ENCODE data around the gene MED26.

DNA sequence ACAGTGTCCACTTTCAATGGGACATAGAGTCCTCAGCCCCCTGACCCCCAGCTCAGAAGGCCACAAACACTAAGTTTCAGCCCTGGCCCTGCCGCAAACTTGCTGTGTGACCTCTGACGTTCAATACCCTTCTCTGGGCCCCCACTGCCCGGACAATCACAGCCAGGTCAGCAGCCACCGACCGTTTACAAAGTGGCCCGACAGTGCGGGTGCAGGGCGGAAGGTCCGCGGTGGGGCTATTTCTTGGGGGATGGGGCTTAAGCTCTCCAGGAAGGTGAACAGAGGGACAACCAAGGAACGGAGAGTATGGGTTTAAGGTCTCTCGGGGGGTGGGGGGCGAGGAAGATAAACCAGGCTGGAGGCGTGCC is 31.4 kb upstream of the MED26 start:
- TF ChIP-seq, protein P1, sequence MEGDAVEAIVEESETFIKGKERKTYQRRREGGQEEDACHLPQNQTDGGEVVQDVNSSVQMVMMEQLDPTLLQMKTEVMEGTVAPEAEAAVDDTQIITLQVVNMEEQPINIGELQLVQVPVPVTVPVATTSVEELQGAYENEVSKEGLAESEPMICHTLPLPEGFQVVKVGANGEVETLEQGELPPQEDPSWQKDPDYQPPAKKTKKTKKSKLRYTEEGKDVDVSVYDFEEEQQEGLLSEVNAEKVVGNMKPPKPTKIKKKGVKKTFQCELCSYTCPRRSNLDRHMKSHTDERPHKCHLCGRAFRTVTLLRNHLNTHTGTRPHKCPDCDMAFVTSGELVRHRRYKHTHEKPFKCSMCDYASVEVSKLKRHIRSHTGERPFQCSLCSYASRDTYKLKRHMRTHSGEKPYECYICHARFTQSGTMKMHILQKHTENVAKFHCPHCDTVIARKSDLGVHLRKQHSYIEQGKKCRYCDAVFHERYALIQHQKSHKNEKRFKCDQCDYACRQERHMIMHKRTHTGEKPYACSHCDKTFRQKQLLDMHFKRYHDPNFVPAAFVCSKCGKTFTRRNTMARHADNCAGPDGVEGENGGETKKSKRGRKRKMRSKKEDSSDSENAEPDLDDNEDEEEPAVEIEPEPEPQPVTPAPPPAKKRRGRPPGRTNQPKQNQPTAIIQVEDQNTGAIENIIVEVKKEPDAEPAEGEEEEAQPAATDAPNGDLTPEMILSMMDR (IDR thresholded peaks at IDR 0.05): no peak
- TF ChIP-seq, protein P2, sequence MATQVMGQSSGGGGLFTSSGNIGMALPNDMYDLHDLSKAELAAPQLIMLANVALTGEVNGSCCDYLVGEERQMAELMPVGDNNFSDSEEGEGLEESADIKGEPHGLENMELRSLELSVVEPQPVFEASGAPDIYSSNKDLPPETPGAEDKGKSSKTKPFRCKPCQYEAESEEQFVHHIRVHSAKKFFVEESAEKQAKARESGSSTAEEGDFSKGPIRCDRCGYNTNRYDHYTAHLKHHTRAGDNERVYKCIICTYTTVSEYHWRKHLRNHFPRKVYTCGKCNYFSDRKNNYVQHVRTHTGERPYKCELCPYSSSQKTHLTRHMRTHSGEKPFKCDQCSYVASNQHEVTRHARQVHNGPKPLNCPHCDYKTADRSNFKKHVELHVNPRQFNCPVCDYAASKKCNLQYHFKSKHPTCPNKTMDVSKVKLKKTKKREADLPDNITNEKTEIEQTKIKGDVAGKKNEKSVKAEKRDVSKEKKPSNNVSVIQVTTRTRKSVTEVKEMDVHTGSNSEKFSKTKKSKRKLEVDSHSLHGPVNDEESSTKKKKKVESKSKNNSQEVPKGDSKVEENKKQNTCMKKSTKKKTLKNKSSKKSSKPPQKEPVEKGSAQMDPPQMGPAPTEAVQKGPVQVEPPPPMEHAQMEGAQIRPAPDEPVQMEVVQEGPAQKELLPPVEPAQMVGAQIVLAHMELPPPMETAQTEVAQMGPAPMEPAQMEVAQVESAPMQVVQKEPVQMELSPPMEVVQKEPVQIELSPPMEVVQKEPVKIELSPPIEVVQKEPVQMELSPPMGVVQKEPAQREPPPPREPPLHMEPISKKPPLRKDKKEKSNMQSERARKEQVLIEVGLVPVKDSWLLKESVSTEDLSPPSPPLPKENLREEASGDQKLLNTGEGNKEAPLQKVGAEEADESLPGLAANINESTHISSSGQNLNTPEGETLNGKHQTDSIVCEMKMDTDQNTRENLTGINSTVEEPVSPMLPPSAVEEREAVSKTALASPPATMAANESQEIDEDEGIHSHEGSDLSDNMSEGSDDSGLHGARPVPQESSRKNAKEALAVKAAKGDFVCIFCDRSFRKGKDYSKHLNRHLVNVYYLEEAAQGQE (IDR thresholded peaks at IDR 0.05; ENCODE audit: insufficient read depth in 1 of 2, low read depth in 2 of 2, low read length in 1 of 2): no peak

Measured in Panc1 (cell line).